ENCODE results near the gene VASN. TPM values are rescaled to one million over a fixed set of nuclear protein-coding genes. Genes with fewer than 3 reads are reported as not detected.

VASN gene
- total RNA-seq, 1 donor from 2014 or later = 62.7 TPM

DNA sequence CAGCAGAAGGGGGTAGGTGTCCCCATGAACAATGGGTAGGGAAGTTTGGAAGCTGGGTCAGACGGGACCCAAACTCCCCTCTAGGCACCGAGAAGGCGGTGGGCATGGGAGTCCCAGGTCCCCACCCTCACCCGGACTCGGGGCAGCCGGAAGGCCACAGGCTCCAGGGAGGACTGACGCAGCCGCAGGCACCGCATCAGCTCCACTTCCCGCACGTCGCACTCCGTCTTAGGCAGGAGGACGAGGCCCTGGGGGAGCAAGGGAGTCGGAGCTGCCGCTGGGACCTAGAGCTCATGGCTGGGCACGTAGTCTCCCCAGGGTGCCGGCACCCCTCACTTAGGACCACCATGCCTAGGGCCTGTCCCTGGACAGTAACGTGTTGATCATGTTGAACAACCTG lies 13.4 kb upstream of the VASN start:
- Mint-ChIP-seq H3K36me3 (ENCODE audit: unreplicated experiment) (peaks cover 3% of the 10 kb centered on the region), H3K4me1 (ENCODE audit: unreplicated experiment) (no peaks in the 10 kb centered on the region), H3K27ac (ENCODE audit: unreplicated experiment) (no peak overlapping the region), H3K27me3 (ENCODE audit: unreplicated experiment) (no peaks in the 10 kb centered on the region), H3K4me3 (ENCODE audit: unreplicated experiment) (no peak overlapping the region), H3K9me3 (ENCODE audit: unreplicated experiment) (no peaks in the 10 kb centered on the region)
- TF ChIP-seq, protein P1, sequence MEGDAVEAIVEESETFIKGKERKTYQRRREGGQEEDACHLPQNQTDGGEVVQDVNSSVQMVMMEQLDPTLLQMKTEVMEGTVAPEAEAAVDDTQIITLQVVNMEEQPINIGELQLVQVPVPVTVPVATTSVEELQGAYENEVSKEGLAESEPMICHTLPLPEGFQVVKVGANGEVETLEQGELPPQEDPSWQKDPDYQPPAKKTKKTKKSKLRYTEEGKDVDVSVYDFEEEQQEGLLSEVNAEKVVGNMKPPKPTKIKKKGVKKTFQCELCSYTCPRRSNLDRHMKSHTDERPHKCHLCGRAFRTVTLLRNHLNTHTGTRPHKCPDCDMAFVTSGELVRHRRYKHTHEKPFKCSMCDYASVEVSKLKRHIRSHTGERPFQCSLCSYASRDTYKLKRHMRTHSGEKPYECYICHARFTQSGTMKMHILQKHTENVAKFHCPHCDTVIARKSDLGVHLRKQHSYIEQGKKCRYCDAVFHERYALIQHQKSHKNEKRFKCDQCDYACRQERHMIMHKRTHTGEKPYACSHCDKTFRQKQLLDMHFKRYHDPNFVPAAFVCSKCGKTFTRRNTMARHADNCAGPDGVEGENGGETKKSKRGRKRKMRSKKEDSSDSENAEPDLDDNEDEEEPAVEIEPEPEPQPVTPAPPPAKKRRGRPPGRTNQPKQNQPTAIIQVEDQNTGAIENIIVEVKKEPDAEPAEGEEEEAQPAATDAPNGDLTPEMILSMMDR (IDR thresholded peaks at IDR 0.05) = no peak
- no peak for DNase-seq (ENCODE audit: extremely low spot score, unreplicated experiment)

DNA sequence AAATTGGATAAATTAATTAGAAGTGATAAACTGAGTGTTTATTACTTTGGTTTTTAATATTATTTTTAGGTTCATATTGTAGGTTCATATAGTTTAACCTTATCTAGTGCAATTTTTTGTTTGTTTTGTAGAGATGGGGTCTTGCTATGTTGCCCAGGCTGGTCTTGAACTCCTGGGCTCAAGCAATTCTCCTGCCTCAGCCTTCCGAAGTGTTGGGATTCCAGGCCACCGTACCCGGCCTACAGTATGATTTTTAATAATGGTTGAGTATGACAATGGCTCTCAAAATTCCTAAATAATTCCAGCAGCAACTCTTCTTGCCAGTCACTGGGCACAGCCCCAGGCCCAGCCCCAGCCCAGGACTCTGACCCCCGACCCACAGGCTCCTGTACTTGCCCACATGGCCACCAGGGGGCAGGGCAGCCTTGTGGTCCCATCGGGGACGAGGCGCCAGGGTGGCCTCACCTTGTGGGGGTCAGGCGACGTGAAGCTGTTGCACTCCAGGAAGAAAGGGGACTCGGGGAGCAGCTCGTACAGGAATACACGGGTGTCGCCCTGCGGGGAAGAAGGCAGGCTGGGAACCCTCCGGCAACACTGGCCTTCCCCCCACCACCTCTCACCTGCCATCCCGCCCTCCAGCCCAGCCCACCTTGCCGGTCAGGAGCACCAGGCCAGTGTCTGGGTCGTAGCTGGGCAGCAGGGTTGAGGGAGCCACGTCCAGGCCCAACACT lies 12.7 kb upstream of the VASN start:
- no peak overlapping the region for H3K4me3 Mint-ChIP-seq (ENCODE audit: unreplicated experiment)
- H3K4me1 Mint-ChIP-seq (ENCODE audit: unreplicated experiment) = no peaks in the 10 kb centered on the region
- H3K27me3 Mint-ChIP-seq (ENCODE audit: unreplicated experiment) = no peaks in the 10 kb centered on the region
- H3K36me3 Mint-ChIP-seq (ENCODE audit: unreplicated experiment) = peaks cover 4% of the 10 kb centered on the region
- no peak for DNase-seq (ENCODE audit: extremely low spot score, unreplicated experiment)
- no peak overlapping the region for H3K27ac Mint-ChIP-seq (ENCODE audit: unreplicated experiment)
- TF ChIP-seq, protein P1 (IDR thresholded peaks at IDR 0.05) = peak; percentile 97
- H3K9me3 Mint-ChIP-seq (ENCODE audit: unreplicated experiment) = no peaks in the 10 kb centered on the region

DNA sequence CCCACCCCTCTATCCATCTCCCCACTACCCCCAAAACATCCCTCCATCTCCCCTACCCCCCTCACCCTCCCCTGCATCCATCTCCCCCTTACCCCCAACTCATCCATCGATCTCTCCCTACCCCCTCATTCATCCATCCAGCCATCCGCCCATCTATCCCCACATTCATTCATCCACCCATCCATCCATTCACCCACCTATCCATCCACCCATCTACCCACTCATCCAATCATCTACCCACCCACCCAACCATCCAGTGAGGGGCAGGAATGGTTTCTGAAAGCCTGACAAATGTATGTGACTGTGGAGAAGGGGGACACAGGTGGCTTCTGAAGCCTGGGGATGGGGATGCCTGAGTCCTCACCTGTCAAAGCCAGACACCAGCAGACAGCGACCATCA lies 11.7 kb upstream of the VASN start:
- peaks cover 4% of the 10 kb centered on the region for H3K36me3 Mint-ChIP-seq (ENCODE audit: unreplicated experiment)
- no peaks in the 10 kb centered on the region for H3K9me3 Mint-ChIP-seq (ENCODE audit: unreplicated experiment)
- TF ChIP-seq, protein P1 (IDR thresholded peaks at IDR 0.05) = no peak
- no peak overlapping the region for H3K4me3 Mint-ChIP-seq (ENCODE audit: unreplicated experiment)
- H3K4me1 Mint-ChIP-seq (ENCODE audit: unreplicated experiment) = no peaks in the 10 kb centered on the region
- no peaks in the 10 kb centered on the region for H3K27me3 Mint-ChIP-seq (ENCODE audit: unreplicated experiment)
- H3K27ac Mint-ChIP-seq (ENCODE audit: unreplicated experiment) = no peak overlapping the region
- DNase-seq (ENCODE audit: extremely low spot score, unreplicated experiment) = no peak

DNA sequence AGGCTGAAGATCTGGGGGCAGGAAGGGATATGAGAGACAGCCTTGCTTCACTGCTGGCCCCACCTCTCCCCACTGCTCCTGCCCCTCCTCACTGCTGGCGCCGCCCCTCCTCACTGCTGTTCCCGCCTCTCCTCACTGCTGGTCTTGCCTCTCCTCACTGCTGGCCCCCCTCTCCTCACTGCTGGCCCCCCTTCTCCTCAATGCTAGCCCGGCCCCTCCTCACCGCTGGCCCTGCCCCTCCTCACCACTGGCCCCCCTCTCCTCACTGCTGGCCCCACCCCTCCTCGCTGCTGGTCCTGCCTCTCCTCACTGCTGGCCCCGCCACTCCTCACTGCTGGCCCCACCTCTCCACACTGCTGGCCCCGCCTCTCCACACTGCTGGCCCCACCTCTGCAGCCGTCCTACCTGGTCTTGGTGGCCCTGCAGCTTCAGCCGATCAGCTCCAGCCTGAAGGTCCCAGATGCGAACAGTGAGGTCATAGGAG lies 11.1 kb upstream of the VASN start:
- Mint-ChIP-seq H3K4me3 (ENCODE audit: unreplicated experiment) (no peak overlapping the region), H3K27me3 (ENCODE audit: unreplicated experiment) (no peaks in the 10 kb centered on the region), H3K4me1 (ENCODE audit: unreplicated experiment) (no peaks in the 10 kb centered on the region), H3K27ac (ENCODE audit: unreplicated experiment) (no peak overlapping the region), H3K9me3 (ENCODE audit: unreplicated experiment) (no peaks in the 10 kb centered on the region), H3K36me3 (ENCODE audit: unreplicated experiment) (peaks cover 4% of the 10 kb centered on the region)
- TF ChIP-seq, protein P1 (IDR thresholded peaks at IDR 0.05) = no peak
- DNase-seq (ENCODE audit: extremely low spot score, unreplicated experiment) = no peak

DNA sequence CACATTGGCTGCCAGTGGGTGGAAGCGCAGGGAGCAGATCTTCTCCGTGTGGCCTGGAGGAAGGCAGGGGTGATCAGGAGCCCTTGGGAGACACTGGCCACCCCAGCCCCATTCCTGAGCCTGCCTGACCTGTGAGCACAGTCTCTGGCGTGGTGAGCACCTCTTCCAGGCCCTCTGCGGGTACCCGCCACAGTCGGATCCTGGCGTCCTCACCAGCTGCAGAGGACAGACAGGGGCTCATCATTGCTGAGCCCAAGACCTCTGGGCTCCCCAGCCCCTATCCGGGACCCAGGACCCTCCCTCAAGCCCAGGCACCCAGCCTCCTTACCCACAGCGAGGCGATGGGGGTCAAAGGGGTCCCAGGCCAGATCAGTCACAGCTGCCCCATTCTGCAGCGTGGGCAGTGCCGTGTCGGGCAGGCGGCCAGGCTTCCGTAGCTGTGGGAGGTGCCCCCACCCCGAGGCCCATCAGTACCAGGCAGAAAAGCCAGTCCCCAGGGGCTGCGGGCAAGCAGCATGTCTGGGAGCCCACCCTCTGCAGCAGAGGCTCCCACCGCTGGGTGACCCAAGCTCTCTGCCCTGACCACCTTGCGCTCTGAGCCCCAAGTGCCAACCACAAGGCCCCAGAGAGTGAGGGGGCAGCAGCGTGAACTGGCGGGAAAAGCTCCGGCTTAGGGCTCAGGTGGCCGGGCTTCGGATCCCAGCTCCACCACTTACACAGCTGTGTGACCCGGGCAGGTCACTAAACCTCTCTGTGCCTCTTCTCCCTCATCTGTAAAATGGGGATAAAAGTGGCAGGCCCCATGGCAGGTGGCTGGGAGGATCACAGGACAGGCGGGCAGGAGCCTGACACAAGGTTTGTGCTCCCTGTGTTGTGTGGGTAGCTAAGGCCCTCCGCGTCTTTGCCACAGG lies 10.4 kb upstream of the VASN start:
- H3K36me3 Mint-ChIP-seq (ENCODE audit: unreplicated experiment) = peaks cover 4% of the 10 kb centered on the region
- H3K27ac Mint-ChIP-seq (ENCODE audit: unreplicated experiment) = no peak overlapping the region
- H3K4me3 Mint-ChIP-seq (ENCODE audit: unreplicated experiment) = no peak overlapping the region
- TF ChIP-seq, protein P1 (IDR thresholded peaks at IDR 0.05) = no peak
- H3K27me3 Mint-ChIP-seq (ENCODE audit: unreplicated experiment) = no peaks in the 10 kb centered on the region
- DNase-seq (ENCODE audit: extremely low spot score, unreplicated experiment) = no peak
- H3K4me1 Mint-ChIP-seq (ENCODE audit: unreplicated experiment) = no peaks in the 10 kb centered on the region
- no peaks in the 10 kb centered on the region for H3K9me3 Mint-ChIP-seq (ENCODE audit: unreplicated experiment)

All from osteocyte (in vitro differentiated cells).